KBM-7 (cell line): ENCODE data around the gene PLAGL2.

Experiments used
- DNase-seq: peaks from one replicate; pipeline ENCODE4 v3.0.0-alpha.2; 2015
- in situ Hi-C: fragments of 300-500 bp; cut with MboI; formaldehyde crosslinking; loops from 2 replicates; pipeline ENCODE4 v1.14.3; 2020; ENCODE audit warnings: low sequenced_read_pairs, low pct_unique_long_range_greater_than_20kb, mixed read lengths

PLAGL2 gene

GRCh38 chr20:32160341-32160740 lies 47.2 kb downstream of the PLAGL2 start:
- no peak for DNase-seq

GRCh38 chr20:32159766-32160221 lies 47.7 kb downstream of the PLAGL2 start:
- no peak for DNase-seq
- in situ Hi-C loops: no loop called here

More at GRCh38 chr20:32160341-32160740, 47.2 kb downstream of the PLAGL2 start:
- in situ Hi-C loops: no loop called here

- in situ Hi-C loops: no loop called here
- no peak for DNase-seq
Observed at GRCh38 chr20:32158943-32159660, 48.4 kb downstream of the PLAGL2 start.

GRCh38 chr20:32158351-32158750 lies 49.2 kb downstream of the PLAGL2 start:
- DNase-seq: no peak
- in situ Hi-C loops: no loop called here

GRCh38 chr20:32157611-32158010 lies 49.9 kb downstream of the PLAGL2 start:
- DNase-seq: no peak
- in situ Hi-C loops: no loop called here

- peak; percentile 80 for DNase-seq
- in situ Hi-C loops: no loop called here
Observed at GRCh38 chr20:32155017-32155981, 52.2 kb downstream of the PLAGL2 start.

- in situ Hi-C loops: no loop called here
- no peak for DNase-seq
Observed at GRCh38 chr20:32153771-32154170, 53.8 kb downstream of the PLAGL2 start.

- in situ Hi-C loops: no loop called here
- no peak for DNase-seq
Observed at GRCh38 chr20:32153156-32153665, 54.3 kb downstream of the PLAGL2 start.

- no peak for DNase-seq
- in situ Hi-C loops: no loop called here
Observed at GRCh38 chr20:32152421-32153155, 55.0 kb downstream of the PLAGL2 start.

- no peak for DNase-seq
- in situ Hi-C loops: no loop called here
Observed at GRCh38 chr20:32150291-32150848, 57.2 kb downstream of the PLAGL2 start.

- in situ Hi-C loops: no loop called here
- DNase-seq: no peak
Observed at GRCh38 chr20:32149566-32150170, 57.9 kb downstream of the PLAGL2 start.

- DNase-seq: no peak
- in situ Hi-C loops: no loop called here
Observed at GRCh38 chr20:32144898-32145662, 62.5 kb downstream of the PLAGL2 start.

GRCh38 chr20:32142991-32143390 lies 64.6 kb downstream of the PLAGL2 start:
- no peak for DNase-seq
- in situ Hi-C loops: no loop called here
